Measurements from ENCODE around the gene SLC2A4.
"Not testable (repeated sequence)": the region's sequence is repeated elsewhere in the genome, so short reads cannot be mapped to it uniquely, and the experiment has no call there.

The SLC2A4 gene

DNA sequence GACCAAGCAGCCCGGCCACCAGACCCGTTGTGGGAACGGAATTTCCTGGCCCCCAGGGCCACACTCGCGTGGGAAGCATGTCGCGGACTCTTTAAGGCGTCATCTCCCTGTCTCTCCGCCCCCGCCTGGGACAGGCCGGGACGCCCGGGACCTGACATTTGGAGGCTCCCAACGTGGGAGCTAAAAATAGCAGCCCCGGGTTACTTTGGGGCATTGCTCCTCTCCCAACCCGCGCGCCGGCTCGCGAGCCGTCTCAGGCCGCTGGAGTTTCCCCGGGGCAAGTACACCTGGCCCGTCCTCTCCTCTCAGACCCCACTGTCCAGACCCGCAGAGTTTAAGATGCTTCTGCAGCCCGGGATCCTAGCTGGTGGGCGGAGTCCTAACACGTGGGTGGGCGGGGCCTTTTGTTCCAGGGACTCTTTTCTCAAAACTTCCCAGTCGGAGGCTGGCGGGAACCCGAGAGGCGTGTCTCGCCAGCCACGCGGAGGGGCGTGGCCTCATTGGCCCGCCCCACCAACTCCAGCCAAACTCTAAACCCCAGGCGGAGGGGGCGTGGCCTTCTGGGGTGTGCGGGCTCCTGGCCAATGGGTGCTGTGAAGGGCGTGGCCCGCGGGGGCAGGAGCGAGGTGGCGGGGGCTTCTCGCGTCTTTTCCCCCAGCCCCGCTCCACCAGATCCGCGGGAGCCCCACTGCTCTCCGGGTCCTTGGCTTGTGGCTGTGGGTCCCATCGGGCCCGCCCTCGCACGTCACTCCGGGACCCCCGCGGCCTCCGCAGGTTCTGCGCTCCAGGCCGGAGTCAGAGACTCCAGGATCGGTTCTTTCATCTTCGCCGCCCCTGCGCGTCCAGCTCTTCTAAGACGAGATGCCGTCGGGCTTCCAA lies at the start of gene SLC2A4:
Gene SLC2A4, plus strand, starts transcription at position 645 of the 879 bp plus-strand sequence. Its CDS starts 217 bp downstream, at position 862.
- peak; percentile 35 for DNase-seq

DNA sequence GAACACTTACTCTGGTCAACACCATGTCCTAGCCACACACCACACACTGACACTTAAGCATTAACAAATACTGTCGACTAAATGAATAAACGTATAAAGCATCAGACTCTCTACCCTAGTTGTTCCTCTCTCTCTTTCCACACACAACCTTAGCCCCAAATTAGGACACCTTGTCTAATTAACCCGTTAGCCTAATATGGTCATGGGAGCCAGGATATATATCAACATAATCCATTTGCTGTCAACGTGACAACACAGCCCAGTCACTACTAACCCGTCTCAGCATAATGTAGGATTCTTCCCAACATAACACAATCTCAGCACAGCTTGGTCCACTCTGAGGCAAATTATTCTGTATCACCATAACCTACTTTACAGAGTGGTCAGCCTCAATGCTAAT lies 49.4 kb upstream of the SLC2A4 start:
- DNase-seq: no peak

DNA sequence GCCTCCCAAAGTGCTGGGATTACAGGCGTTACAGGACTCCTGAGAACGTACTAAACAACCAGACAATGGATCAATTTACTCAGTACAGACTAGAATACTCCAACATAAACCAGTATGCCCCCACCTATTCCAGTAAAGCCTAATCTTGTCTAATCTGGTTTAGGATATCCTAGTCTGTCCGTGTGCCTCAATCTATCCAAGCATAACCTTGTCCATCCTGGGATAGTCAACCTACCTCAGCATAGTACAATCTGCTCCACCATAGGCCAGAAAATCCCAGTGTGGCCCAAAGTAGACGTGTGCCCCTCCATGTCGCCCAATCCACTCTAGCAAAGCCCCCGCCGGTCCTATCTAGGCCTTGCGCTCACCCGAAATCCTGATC lies 47.8 kb upstream of the SLC2A4 start:
- DNase-seq: no peak

DNA sequence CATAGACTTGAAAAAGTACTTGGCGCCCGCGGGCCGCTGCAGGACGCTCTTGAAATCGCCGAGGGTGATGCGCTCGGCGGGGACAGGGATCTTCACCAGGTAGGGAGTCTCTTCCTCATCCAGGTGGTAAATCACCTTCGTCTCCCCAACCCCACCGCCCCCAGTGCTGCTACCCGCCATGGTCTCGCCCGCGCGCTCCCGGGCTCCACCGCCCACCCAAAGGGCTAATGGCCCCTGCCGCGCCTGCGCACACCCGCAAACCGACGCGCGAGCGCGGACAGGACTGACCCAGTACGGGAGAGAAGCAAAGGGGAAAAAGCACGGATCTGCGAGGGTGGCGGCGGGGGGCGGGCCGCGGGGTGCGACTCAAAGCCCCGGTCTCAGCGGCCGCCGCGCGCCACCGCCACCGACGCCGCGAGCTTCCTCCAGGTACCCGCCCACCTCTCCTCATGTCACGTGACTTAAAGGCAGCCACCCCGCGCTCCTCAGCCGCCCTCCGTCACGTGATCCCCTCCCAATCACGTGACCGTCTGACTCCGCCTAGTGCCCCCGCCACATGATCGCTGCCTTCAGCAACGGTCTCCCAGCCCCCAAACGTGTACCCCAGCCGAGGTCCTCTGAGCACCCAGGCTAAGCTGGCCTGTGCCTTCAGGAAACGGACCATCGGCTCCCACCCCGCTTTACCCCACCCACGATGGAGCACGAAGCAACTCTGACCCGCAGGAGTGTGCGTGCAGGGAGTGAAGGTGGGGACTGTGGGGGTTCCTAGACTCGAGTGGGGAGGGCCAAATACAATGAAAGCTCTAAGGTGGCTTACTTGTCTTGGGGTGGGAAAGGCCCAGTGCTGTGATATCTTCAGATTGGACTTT lies 47.2 kb upstream of the SLC2A4 start, which contains the start of gene DVL2:
Gene DVL2, minus strand, starts transcription at position 435 of the 869 bp plus-strand sequence. Its CDS starts 255 bp downstream, at position 180.
- peak; percentile 64 for DNase-seq

DNA sequence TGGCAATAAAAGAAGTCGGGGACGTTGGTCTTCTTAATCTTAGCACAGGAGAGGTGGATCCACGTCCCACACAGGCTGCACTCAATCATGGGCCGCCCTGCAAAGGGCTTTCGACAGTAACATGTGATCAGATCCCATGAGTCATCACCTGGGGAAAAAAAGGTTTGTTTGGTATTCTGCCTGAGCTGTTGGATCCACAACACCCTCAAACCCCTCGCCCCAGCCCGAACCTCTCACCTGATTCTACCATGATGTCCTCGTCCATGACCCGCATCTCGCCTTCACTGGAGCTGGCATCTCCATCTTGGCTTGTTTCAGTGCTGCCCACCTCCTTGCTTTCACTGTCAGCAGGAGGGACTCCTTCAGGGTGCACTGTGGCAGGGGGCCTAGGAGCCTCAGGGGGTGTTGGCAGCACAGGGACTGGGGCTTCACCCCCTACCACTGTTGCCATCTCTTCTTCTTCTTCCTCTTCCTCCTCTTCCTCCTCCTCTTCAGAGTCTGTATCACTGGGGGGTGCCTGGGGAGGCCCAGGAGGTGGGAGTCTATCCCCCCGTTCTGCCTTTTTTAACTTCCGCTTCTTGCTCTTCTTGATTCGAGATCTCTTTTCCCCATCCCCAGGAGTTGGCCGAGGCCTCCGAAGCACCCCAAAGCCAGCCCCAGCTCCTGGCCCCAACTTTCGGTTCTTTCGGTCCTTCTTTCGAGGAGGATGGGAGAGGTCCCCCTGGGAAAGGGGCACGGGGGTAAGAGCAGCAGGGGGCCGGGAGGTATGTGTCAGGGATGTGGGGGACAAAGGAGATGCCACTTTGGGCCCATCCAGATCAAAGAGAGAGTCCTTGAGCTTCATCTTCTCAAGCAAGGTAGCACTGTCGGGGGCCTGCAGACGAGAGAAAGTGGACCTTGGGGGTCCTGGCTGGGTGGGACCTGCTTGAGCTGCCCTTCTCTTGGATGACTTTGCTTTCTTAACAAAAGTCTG lies 45.5 kb upstream of the SLC2A4 start:
- DNase-seq: no peak

DNA sequence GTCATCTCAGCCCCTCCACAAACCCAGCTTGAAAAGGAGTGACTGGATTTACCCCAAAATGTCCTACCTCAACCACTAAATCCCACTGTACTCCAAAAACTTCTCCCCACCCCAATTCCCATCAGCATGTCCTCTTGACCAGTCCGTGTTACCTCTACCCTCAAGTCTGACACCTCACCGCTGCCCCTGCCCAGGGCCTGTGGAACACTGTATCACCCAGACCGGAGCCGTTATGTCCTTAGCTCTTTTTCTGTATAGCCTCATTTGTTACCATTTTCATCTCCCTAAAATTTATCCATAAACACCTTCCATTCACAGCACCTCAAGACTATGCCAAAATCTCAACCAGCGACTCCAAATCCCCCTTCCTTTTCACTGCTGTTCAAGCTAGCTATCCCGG lies 44.7 kb upstream of the SLC2A4 start:
- DNase-seq: no peak

DNA sequence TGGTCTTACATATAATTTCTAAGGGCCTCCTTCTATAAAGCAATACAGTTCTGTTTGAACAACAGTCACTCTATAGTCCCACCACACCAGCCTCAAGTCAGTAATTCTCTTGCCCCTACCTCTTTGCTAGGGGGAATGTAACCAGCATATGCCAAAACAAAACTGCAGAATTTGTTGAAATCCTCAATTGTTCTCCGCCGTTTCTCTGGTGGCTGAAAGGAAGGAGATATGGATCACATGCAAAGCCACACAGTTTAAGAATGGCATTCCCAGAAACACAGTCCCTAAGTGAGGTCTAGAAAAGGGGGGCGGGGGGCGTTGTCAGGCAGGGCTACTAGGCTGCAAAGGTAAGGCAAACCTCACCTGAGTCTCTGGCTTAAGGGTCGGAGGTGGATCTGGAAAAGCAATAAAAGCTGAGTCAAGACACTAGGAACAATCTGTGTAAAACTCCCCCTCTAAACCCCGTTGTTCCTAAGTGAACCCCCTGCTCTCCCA lies 44.2 kb upstream of the SLC2A4 start:
- DNase-seq: no peak

DNA sequence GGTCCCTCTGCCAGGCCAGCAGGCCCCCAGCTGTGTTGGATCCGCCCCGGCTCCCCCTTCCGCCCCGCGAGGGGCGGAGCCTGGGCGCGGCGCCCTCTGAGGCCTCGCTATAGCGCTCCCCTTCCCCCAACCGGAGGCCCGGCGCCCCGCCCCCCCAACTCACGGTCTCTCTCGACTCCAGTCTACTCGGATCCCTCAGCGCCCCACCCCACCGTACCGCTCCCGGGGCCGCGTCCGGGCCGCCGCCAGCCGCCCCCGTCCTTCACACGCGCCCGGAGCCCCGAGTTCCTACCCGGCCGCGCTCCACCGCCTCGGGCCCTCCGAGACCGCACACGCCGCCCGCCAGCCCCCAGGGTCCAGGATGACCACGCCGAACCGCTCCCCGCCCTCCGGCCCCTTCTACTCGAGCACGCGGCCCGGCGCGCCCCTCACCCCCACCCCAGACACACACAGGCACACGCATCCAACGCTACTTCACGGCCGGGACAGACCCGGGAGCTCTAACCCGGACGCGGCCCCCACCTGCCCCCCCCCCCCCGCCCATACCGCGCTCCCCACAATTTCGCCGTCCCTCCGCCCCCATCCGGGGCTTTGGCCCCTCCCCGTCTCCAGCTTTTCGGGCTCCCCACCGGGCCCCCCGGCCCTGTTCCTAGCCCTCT lies 43.6 kb upstream of the SLC2A4 start:
- no peak for DNase-seq

DNA sequence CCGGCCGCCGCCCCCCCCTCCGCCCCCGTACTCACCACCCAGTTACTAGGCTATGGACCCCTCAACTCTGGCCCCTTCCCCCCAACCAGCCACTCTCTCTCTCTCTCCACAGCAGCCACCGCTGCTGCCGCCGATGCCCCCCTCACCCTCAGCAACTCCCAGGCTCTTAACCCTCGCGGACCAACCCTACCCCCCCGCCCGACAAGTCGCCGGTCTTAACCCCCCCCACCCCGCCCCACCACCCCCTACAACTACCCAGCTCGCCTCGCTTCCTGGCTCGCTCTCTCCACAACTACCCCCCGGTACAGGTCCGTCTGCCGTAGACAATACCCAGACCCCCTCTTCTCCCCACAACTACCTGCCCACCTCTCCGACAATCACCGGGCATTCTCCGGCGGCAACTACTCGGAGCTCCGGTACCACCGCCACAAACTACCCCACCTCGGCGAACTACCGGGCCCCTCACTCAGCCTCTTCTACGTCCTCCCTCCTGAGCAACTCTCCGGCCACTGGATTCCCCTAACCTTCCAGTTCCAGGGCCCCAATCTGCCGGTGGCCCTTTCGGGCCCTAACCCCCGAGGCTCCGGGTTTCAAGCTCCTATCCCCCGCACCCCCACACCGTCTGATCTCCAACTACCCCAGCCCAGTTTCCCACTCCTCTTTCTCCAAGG lies 43.0 kb upstream of the SLC2A4 start:
- DNase-seq: no peak

DNA sequence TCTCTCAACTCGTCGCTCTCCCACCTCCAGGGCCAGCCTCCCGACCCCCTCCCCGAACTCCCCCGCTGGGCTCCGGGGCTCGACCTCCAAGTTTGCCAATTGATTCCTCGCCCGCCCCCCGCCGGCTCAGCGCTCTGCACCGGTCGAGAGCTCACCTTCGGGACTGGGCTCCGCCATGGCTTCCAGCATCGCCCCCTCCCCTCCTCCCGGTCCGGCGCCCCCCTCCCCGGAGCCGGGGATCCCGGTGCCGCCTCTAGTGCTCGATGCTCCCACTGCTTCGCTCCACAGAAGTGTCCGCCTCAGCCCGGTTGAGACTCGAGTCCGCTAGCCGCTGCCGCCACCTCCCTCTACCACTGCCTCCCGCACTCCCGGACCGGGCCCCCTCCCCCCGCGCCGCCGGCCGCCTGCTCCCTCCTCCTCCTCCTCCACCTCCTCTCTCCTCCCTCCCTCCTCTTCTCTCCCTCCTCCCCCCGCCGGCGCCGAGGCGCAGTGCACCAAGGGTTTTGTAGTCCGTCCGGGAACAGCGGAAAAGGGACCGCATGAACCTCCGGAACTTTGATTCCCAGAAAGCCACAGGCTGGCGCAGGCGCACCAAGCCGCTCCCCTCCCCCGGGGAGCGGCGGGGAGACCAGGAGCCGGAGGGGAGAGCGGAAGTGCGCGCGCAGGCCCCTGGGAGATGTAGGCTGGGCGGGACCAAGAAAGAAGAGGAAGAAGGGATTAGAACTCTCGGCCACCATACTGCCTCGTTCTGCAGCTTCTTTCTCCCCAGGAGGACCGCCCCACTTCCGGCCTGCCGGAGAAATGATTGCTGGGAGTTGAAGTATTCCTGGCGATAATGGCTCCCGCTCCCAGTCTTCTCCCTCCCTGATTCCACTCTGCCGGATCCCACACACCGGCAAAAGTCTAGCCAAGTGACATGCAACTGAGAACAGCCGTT lies 42.2 kb upstream of the SLC2A4 start, which contains the start of gene PHF23:
Gene PHF23, minus strand, starts transcription at position 367 of the 937 bp plus-strand sequence. Its CDS starts 178 bp downstream, at position 189.
- DNase-seq: peak; percentile 84

DNA sequence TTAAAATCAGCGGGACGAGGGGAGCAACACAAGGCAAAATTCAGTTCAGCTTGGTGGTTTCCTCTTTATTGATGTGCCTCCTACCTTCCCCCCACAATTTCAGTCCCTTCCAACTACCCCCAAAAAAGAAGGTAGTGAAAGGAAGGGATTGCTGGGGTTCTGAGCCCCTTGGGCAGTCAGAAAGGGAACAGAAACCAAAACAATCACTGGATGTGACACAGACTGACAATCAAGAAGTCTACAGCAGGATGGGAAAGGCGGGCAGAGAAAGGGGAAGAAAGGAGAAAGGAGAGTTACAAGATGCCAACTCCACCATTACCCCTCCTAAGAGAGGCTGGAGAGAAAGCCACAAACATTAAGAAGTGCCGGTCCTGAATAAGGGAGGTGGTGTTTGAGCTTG lies 41.1 kb upstream of the SLC2A4 start:
- DNase-seq: no peak

DNA sequence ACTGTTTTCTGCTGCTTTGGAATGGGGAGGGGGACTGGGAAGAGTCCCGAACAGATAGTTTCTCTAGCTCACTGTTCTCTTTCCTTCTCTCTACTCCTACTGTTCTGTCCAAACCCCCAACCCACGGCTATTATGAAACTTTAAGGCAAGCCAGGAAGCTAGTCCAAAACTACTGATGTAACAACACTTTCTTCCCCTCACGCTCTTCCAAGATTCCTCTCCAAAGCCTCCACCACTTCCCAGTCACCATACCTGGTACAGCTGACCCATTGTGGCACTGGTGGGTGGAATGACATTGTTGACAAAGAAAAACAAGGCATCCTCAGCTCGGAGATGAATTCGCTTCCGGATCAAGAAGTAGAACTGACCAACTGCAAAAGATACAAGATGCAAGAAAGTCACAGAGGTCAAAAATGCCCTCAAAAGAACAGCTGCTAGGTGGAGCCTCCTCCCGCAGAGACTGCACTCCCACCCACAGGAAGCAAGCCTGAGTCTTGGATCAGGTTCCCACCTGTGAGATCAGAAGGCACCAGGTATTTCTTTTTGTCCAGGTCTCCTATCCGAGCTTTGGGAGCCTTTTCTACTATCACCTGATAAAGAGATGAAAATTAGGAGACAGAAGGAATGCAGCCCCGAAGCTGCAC lies 40.3 kb upstream of the SLC2A4 start:
- no peak for DNase-seq

DNA sequence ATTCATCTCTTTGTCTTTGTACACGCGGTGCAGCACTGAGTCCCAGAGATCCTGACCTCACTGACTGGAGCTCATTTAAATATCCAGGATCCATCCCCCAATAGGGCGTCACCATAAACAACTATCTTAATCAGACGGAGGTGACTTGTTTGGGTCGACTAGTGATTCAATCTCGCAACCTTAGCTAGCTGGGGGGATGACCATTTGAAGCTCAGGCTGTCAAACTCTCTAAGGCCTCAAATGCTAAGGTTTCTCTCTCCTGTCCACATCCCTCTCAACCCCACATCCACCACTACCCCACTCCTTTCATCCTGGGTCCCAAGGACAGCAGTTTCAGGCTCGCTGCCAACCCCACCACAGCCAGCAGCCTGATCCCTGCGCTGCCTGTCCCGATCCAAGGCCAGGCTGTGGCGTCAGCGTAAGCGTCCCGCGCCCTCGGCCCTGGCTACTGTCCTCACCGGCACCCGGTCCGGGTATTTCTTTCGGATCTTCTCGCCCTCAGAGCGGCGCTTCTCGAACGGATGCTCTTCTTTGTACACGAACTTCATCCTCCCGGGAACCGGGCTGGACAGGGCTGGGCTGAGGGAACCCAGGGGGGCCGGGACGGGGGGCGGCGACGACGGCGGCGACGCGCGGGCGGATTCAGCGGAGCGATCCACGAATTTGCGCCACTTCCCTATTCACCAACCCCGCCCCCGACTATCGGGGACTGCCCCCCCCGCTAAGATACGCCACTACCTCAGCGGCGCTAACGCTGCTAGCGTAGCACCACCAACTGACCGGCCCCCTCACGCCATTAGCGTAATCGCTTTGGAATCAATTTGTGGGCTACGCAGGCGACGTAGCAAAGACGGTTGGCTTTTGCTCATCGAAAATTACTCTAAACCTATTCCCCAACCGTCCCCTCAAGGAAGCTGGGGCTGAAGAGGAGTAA lies 39.5 kb upstream of the SLC2A4 start, which contains the start of gene GABARAP:
Gene GABARAP, minus strand, starts transcription at position 667 of the 934 bp plus-strand sequence. Its CDS starts 119 bp downstream, at position 548.
- DNase-seq: peak; percentile 62

DNA sequence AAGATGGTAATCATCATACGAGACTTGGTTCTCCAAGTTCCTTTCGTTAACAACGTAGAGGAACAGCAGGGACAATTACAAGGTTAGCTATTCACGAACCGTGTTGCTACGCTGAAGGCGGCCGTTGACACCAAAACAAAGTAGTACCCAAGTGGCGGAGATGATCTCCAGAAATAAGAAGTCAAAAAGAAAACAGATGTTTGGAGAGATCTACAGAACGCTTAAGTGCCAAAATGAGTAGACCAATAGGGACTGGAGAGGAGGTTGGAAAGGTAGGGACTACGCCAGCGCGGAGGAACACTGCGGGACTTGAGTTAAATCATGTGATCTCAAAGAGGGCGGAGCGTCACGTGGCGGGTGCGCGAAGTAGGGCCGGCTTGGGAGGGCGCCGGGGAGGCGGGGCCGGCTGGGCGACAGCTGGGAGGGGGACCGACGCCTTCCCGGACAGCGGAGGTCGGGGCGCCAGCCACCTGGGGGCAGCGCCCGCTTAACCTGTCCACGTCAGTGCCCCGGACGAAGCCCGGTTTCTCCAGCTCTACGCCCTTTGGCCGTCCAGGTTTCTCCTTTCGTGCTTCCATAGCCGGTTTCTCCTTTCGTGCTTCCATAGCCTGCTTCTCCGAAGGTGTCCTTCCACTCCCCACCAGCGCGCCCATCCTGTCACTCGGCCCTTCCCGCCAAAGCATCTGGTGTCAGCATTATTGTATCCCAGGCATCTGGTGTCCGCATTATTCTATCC lies 38.6 kb upstream of the SLC2A4 start:
- DNase-seq: peak; percentile 63

DNA sequence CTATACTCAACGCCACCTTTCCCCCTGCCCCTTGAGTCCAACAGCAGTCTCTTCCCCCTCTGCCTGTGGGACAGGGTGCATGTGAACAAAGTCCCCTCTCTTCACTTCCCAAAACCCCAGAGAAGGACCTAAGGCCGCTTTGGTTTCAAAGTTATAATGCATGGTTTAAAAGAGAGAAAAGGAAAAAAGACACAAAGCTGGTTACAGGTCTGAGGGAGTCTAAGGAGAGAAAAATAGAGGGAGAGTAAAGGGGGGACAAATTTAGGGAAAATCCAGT lies 38.1 kb upstream of the SLC2A4 start:
- no peak for DNase-seq

DNA sequence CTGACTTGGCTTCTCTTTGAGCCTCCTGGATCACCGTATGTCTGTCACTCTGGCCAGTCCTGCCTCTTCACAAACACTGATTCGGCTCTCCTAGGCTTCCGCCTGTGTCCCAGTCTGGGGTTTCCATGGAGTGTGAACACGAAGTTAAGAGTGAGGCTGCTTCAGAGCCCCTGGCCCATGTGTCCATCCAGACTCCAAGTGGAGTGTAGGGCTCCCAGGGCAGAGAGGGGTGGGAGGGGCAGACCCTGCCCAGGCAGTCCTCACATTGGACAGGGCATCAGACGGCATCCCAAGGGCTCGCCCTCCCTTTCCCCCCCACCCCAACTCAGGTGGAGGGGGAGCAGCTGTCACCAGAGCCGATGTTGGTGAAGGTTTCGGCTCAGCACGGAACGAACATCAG lies 37.7 kb upstream of the SLC2A4 start:
- not testable (repeated sequence) for DNase-seq

DNA sequence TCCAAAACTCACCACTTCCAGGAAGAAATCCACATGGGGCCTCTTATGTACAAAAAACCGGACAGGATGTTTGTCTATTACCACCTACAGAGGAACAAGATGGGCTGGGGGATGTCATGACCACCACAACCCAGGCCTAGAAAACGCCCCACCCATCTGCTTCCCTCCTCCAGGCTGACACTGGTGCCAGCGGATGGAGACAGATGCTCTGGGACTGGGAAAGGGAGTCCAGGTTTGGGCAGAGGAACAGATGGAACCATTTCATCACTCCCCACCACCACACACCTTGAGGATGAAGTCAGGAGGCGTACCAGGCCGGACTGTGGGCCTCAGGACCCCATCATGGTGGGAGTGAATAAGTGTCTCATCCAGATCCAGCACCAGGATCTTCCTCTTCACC lies 34.7 kb upstream of the SLC2A4 start:
- DNase-seq: no peak

DNA sequence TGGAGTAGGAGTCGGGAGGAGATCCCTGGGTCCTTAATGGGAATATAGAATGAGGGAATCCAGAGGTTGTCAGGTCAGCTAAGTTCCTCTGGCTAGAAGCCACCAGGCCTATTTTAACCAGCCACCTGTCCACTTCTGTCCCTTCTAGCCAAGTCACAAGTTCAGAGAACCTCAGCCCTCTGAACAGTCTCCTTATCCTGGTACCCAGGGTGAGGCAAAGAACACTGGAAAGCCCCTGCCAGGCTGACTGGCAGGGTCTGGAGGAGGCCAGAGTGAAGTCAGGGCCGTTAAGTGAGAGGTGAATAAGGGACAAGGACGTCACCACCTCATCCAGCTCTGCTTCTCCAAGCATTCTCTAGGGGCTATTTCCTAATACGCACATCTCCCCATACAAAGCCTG lies 32.7 kb upstream of the SLC2A4 start:
- DNase-seq: no peak

Measured in KG1 (cell line).